H1 (cell line): Measurements from ENCODE around the gene LPXN. TPM values are rescaled to one million over a fixed set of nuclear protein-coding genes. Genes with fewer than 3 reads are reported as not detected.

ENCODE experiments used
- CTCF ChIA-PET: fragments of 300-600 bp; sonication (Branson Sonifier 250); formaldehyde crosslinking; loops from one replicate; lab custom pipeline; 2021; ENCODE audit not compliant: partially characterized antibody; lab: Charles Lee
- POLR2A ChIA-PET: fragments of 300-600 bp; sonication (Branson Sonifier 250); formaldehyde crosslinking; loops from one replicate; lab custom pipeline; 2021; ENCODE audit warnings: inconsistent platforms; ENCODE audit not compliant: partially characterized antibody; lab: Charles Lee
- DNase-seq, 2 experiments: peaks; one replicate each; pipeline versions ENCODE4 v3.0.0 to v3.0.0-alpha.2; 2010 to 2022; ENCODE audit warnings: low spot score in 2 of 2, low read depth in 1 of 2, mixed read lengths in 1 of 2
- FAIRE-seq: peaks from 2 replicates; lab custom pipeline; 2011; peaks lifted over from hg19 to GRCh38; lab: Jason Lieb, UNC
- H2AFZ ChIP-seq: 2 replicates; pipeline ENCODE4 v1.8.1; 2012; ENCODE audit warnings: low read length, inconsistent platforms
- H2AK5ac ChIP-seq: 2 replicates; pipeline ENCODE4 v1.6.1; 2013; ENCODE audit warnings: low read depth, low read length
- H2BK120ac ChIP-seq: replicated peaks from 2 replicates; pipeline ENCODE3; 2013; ENCODE audit warnings: low read depth, low read length, inconsistent platforms
- H2BK12ac ChIP-seq: 2 replicates; pipeline ENCODE4 v1.6.1; 2013; ENCODE audit warnings: low read depth, low read length
- H2BK15ac ChIP-seq: 2 replicates; pipeline ENCODE4 v1.6.1; 2013; ENCODE audit warnings: low read length
- H2BK20ac ChIP-seq: 2 replicates; pipeline ENCODE4 v1.6.1; 2013; ENCODE audit warnings: low read length
- H2BK5ac ChIP-seq: 2 replicates; pipeline ENCODE4 v1.6.1; 2013; ENCODE audit warnings: low read depth, low read length
- H3K14ac ChIP-seq: 2 replicates; pipeline ENCODE4 v1.6.1; 2013; ENCODE audit warnings: inconsistent platforms; ENCODE audit not compliant: insufficient read length
- H3K18ac ChIP-seq: 2 replicates; pipeline ENCODE4 v1.6.1; 2013; ENCODE audit warnings: low read length; ENCODE audit errors: extremely low read depth
- H3K23ac ChIP-seq: 2 replicates; pipeline ENCODE4 v1.6.1; 2013; ENCODE audit warnings: inconsistent platforms; ENCODE audit not compliant: insufficient read length
- H3K23me2 ChIP-seq: 2 replicates; pipeline ENCODE4 v1.6.1; 2013; ENCODE audit warnings: low read depth, low read length
- H3K27ac ChIP-seq: 2 replicates; pipeline ENCODE4 v1.6.1; 2011; ENCODE audit warnings: low read depth, low read length, inconsistent platforms
- H3K27me3 ChIP-seq, 4 experiments: replicated peaks in 1 of 4; 1 replicate in 1 of 4; 2 replicates in 3 of 4; pipeline versions ENCODE4 v1.6.1 to v1.8.1; 2011 to 2013; ENCODE audit warnings: low read length in 3 of 4, mild to moderate bottlenecking in 3 of 4, inconsistent platforms in 2 of 4, mixed read lengths in 2 of 4, moderate library complexity in 1 of 4; ENCODE audit not compliant: control insufficient read depth in 3 of 4, insufficient read depth in 3 of 4; ENCODE audit errors: extremely low read depth in 1 of 4
- H3K36me3 ChIP-seq, 4 experiments: 2 replicates each; pipeline versions ENCODE4 v1.6.1 to v1.8.1; 2011 to 2013; ENCODE audit warnings: mild to moderate bottlenecking in 4 of 4, low read length in 3 of 4, moderate library complexity in 2 of 4, control low read depth in 1 of 4, inconsistent platforms in 1 of 4; ENCODE audit not compliant: insufficient read depth in 4 of 4, control insufficient read depth in 2 of 4
- H3K4ac ChIP-seq: replicated peaks from 2 replicates; pipeline ENCODE3; 2013; ENCODE audit warnings: low read length, low read depth, mixed read lengths, inconsistent platforms; ENCODE audit not compliant: insufficient read length
- H3K4me1 ChIP-seq, 4 experiments: replicated peaks in 1 of 4; 1 replicate in 1 of 4; 2 replicates in 3 of 4; pipeline versions ENCODE4 v1.6.1 to v1.8.1; 2011 to 2013; ENCODE audit warnings: low read length in 3 of 4, inconsistent platforms in 2 of 4, mixed read lengths in 1 of 4; ENCODE audit not compliant: insufficient read depth in 4 of 4, control insufficient read depth in 3 of 4
- H3K4me2 ChIP-seq, 2 experiments: 2 replicates each; pipeline versions ENCODE4 v1.6.1 to v1.8.1; 2011 to 2013; ENCODE audit warnings: low read depth in 2 of 2, low read length in 2 of 2, control low read depth in 1 of 2, inconsistent platforms in 1 of 2, mild to moderate bottlenecking in 1 of 2; ENCODE audit not compliant: insufficient read depth in 1 of 2
- H3K4me3 ChIP-seq, 4 experiments: fragments of 200-600, 300-600 bp in 1 of 4; sonication (generic), shearing (Covaris generic), sonication (Bioruptor Twin) in 1 of 4; 2 replicates each; pipeline versions ENCODE4 v1.5.1 to v1.8.1; 2011 to 2016; ENCODE audit warnings: low read length in 4 of 4, low read depth in 3 of 4, control low read depth in 2 of 4, inconsistent platforms in 2 of 4, mild to moderate bottlenecking in 2 of 4, mixed read lengths in 1 of 4, moderate library complexity in 1 of 4; ENCODE audit not compliant: insufficient read depth in 2 of 4; ENCODE audit errors: extremely low read depth in 1 of 4
- H3K56ac ChIP-seq: replicated peaks from 2 replicates; pipeline ENCODE3; 2013; ENCODE audit warnings: low read depth, mild to moderate bottlenecking, mixed read lengths, low read length, inconsistent platforms; ENCODE audit not compliant: insufficient read length
- H3K79me1 ChIP-seq: 2 replicates; pipeline ENCODE4 v1.6.1; 2013; ENCODE audit warnings: low read depth, low read length, control low read depth
- H3K79me2 ChIP-seq, 2 experiments: 2 replicates each; pipeline versions ENCODE4 v1.6.1 to v1.8.1; 2012 to 2013; ENCODE audit warnings: low read length in 2 of 2, mild to moderate bottlenecking in 2 of 2, inconsistent platforms in 1 of 2; ENCODE audit not compliant: insufficient read depth in 2 of 2, control insufficient read depth in 1 of 2
- H3K9ac ChIP-seq, 4 experiments: replicated peaks in 1 of 4; 1 replicate in 1 of 4; 2 replicates in 3 of 4; pipeline versions ENCODE4 v1.6.1 to v1.8.1; 2011 to 2013; ENCODE audit warnings: low read depth in 3 of 4, low read length in 3 of 4, control low read depth in 2 of 4, mild to moderate bottlenecking in 2 of 4, moderate library complexity in 2 of 4, inconsistent platforms in 1 of 4; ENCODE audit errors: extremely low read depth in 1 of 4
- H3K9me3 ChIP-seq, 2 experiments: 2 replicates each; pipeline versions ENCODE4 v1.6.1 to v1.8.1; 2012 to 2013; ENCODE audit warnings: mild to moderate bottlenecking in 2 of 2, moderate library complexity in 2 of 2, control low read depth in 1 of 2, inconsistent platforms in 1 of 2, low read depth in 1 of 2, low read length in 1 of 2, mixed read lengths in 1 of 2; ENCODE audit not compliant: insufficient read depth in 2 of 2
- H4K20me1 ChIP-seq, 2 experiments: replicated peaks in 1 of 2; 2 replicates each; pipeline versions ENCODE3 to v1.8.1; 2011 to 2013; ENCODE audit warnings: inconsistent platforms in 2 of 2, low read length in 2 of 2, mild to moderate bottlenecking in 1 of 2; ENCODE audit not compliant: insufficient read depth in 2 of 2, control insufficient read depth in 1 of 2
- H4K5ac ChIP-seq: 2 replicates; pipeline ENCODE4 v1.6.1; 2013; ENCODE audit warnings: low read length, low read depth, mixed read lengths, inconsistent platforms; ENCODE audit not compliant: insufficient read length
- H4K8ac ChIP-seq: 2 replicates; pipeline ENCODE4 v1.8.0; 2013; ENCODE audit warnings: mild to moderate bottlenecking, moderate library complexity, low read length, inconsistent platforms; ENCODE audit not compliant: insufficient read depth; ENCODE audit errors: extremely low read depth
- H4K91ac ChIP-seq: replicated peaks from 2 replicates; pipeline ENCODE3; 2013; ENCODE audit warnings: low read length, mixed read lengths, inconsistent platforms; ENCODE audit not compliant: insufficient read length
- CHD1 ChIP-seq: IDR thresholded peaks from 2 replicates; pipeline ENCODE4 v1.6.1; 2012; ENCODE audit warnings: low read depth, low read length, improper control_type of control experiment
- KDM4A ChIP-seq: IDR thresholded peaks from one replicate; pipeline ENCODE4 v1.7.1; 2012; ENCODE audit warnings: low read depth, mild to moderate bottlenecking, moderate library complexity, low read length, inconsistent platforms; ENCODE audit not compliant: severe bottlenecking
- NANOG ChIP-seq: IDR thresholded peaks from 2 replicates; pipeline ENCODE4 v1.6.1; 2011; ENCODE audit warnings: low read length, low read depth, mild to moderate bottlenecking, inconsistent platforms; ENCODE audit not compliant: insufficient read depth, poor library complexity, severe bottlenecking
- RAD21 ChIP-seq, 2 experiments: IDR thresholded peaks in 1 of 2; conservative IDR thresholded peaks in 1 of 2; 2 replicates each; pipeline ENCODE4 v1.6.1; 2011; ENCODE audit warnings: low read depth in 2 of 2, low read length in 2 of 2, improper control_type of control experiment in 1 of 2, inconsistent platforms in 1 of 2, mild to moderate bottlenecking in 1 of 2, moderate library complexity in 1 of 2
- RFX5 ChIP-seq: IDR thresholded peaks from 2 replicates; pipeline ENCODE4 v1.6.1; 2011; ENCODE audit warnings: low read depth, low read length, improper control_type of control experiment, borderline replicate concordance
- SIN3A ChIP-seq, 2 experiments: IDR thresholded peaks in 1 of 2; conservative IDR thresholded peaks in 1 of 2; 2 replicates each; pipeline ENCODE4 v1.6.1; 2011 to 2012; ENCODE audit warnings: low read length in 2 of 2, improper control_type of control experiment in 1 of 2, low read depth in 1 of 2, mild to moderate bottlenecking in 1 of 2
- SP2 ChIP-seq: IDR thresholded peaks from 2 replicates; pipeline ENCODE4 v1.6.1; 2012; ENCODE audit warnings: mild to moderate bottlenecking, low read length, inconsistent platforms
- TAF7 ChIP-seq: optimal IDR thresholded peaks from 2 replicates; pipeline ENCODE3; 2011; ENCODE audit warnings: low read depth, mild to moderate bottlenecking, inconsistent platforms, low read length, moderate library complexity, borderline replicate concordance
- TBP ChIP-seq: IDR thresholded peaks from 2 replicates; pipeline ENCODE4 v1.6.1; 2011; ENCODE audit warnings: low read depth, low read length, improper control_type of control experiment
- TCF12 ChIP-seq: IDR thresholded peaks from 2 replicates; pipeline ENCODE4 v1.6.1; 2011; ENCODE audit warnings: low read depth, mild to moderate bottlenecking, low read length
- TEAD4 ChIP-seq: IDR thresholded peaks from 2 replicates; pipeline ENCODE4 v1.6.1; 2012; ENCODE audit warnings: low read depth, low read length, inconsistent platforms, mixed read lengths
- YY1 ChIP-seq: IDR thresholded peaks from 2 replicates; pipeline ENCODE4 v1.6.1; 2011; ENCODE audit warnings: low read depth, mild to moderate bottlenecking, low read length
- WGBS, 2 experiments: shearing (Covaris generic) in 1 of 2; methylation state at CpG; one replicate each; pipeline versions ENCODE4 v1.1.6 to v1.1.7; 2013 to 2015; ENCODE audit warnings: low lambda C conversion rate in 2 of 2, mixed read lengths in 2 of 2, inconsistent platforms in 1 of 2, low coverage in 1 of 2, missing lambda C conversion rate in 1 of 2; ENCODE audit not compliant: insufficient replicate concordance in 2 of 2, insufficient coverage in 1 of 2, insufficient read length in 1 of 2; ENCODE audit errors: extremely low coverage in 1 of 2, missing lambda C conversion rate in 1 of 2; 5-methylcytosine and 5-hydroxymethylcytosine counted together
- polyA plus RNA-seq, 7 experiments: library from polyadenylated mRNA; depleted of rRNA in 3 of 7; stranded (reverse) in 5 of 7; unstranded in 2 of 7; fragments of >200 nt in 5 of 7; fragments of 200-250 nt in 2 of 7; gene quantifications; 1 replicate in 5 of 7; 2 replicates in 1 of 7; 4 replicates in 1 of 7; pipeline versions ENCODE4 v1.2.1 to v1.2.3, GENCODE V29; 2011 to 2013; ENCODE audit warnings: missing spikeins in 2 of 7, mixed read lengths in 2 of 7
- total RNA-seq: library from RNA; stranded (reverse); fragmentation: NEBNext Ultra II Directional; extraction: Animal tissue kit (Norgen Biotek cat#: 25700); gene quantifications from 2 replicates; pipeline ENCODE4 v1.2.1, GENCODE V29; 2021
- TF ChIP-seq, protein P1 (sequence below): IDR thresholded peaks from 2 replicates; pipeline ENCODE4 v1.6.1; 2011; ENCODE audit warnings: low read length, improper control_type of control experiment

LPXN gene
- total and polyA plus RNA-seq, 2 of the 8 experiments (the other 6 are each of a cell fraction or from before 2014, with no cell fraction given): 1.4 to 2.7 TPM

- Histone ChIP-seq H4K8ac (no peak overlapping the region), H3K4me2 (no peak overlapping the region), H3K27me3 (no peaks in the 10 kb centered on the region), H3K18ac (no peak overlapping the region), H2BK5ac (no peak overlapping the region), H3K4me3 (no peak overlapping the region), H2AFZ (no peak overlapping the region), H3K23me2 (no peaks in the 10 kb centered on the region), H3K79me1 (no peaks in the 10 kb centered on the region), H3K9ac (no peak overlapping the region), H2BK120ac (no peak overlapping the region), H2AK5ac (no peak overlapping the region), H3K36me3 (peaks cover 0 to 21% (median 0%) of the 10 kb centered on the region in 4 experiments; a peak in 2 of 8 replicates), H4K20me1 (peaks cover 5 to 6% of the 10 kb centered on the region in 2 experiments), H4K91ac (no peak overlapping the region), H2BK20ac (no peak overlapping the region), H4K5ac (no peak overlapping the region), H3K27ac (no peak overlapping the region), H3K79me2 (peaks cover 3 to 100% of the 10 kb centered on the region in 2 experiments; a peak in 3 of 4 replicates), H3K14ac (no peak overlapping the region), H3K4ac (no peak overlapping the region), H3K4me1 (no peaks in the 10 kb centered on the region; a peak in 1 of 7 replicates), H2BK15ac (no peak overlapping the region), H2BK12ac (no peak overlapping the region), H3K23ac (no peak overlapping the region), H3K9me3 (no peaks in the 10 kb centered on the region), H3K56ac (no peak overlapping the region)
- WGBS, 2 experiments: 92% methylated on average over 2 of the region's 2 CpGs; no CpG with 5 or more reads in 1 of the 2 experiments
- DNase-seq: no peak
- ChIA-PET POLR2A (interaction anchor here (1.2 to 1.3 kb wide), 2 partner anchors 9 to 15 kb away, joined by 3 to 5 read pairs; no protein-coding TSS in a partner anchor), CTCF (interaction anchor here (1.5 kb wide), 1 partner anchor 42 kb away, joined by 5 read pairs; no protein-coding TSS in a partner anchor)
- TF ChIP-seq TEAD4: no peak
- TF ChIP-seq SP2: no peak
- TF ChIP-seq RAD21 (IDR thresholded peaks at IDR 0.05 in 1 of 2, conservative IDR thresholded peaks at IDR 0.05 in 1 of 2; ENCODE audit: low read depth in 2 of 2, low read length in 2 of 2): no peak
- no peak for TF ChIP-seq TAF7
- TF ChIP-seq TCF12: no peak
- no peak for TF ChIP-seq RFX5
- TF ChIP-seq SIN3A (conservative IDR thresholded peaks at IDR 0.05 in 1 of 2, IDR thresholded peaks at IDR 0.05 in 1 of 2; ENCODE audit: low read depth in 1 of 2, low read length in 2 of 2): no peak
- no peak for TF ChIP-seq TBP
- no peak for TF ChIP-seq CHD1
- no peak for TF ChIP-seq YY1
- TF ChIP-seq, protein P1, sequence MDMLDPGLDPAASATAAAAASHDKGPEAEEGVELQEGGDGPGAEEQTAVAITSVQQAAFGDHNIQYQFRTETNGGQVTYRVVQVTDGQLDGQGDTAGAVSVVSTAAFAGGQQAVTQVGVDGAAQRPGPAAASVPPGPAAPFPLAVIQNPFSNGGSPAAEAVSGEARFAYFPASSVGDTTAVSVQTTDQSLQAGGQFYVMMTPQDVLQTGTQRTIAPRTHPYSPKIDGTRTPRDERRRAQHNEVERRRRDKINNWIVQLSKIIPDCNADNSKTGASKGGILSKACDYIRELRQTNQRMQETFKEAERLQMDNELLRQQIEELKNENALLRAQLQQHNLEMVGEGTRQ: no peak
- TF ChIP-seq KDM4A: no peak
- no peak for TF ChIP-seq NANOG
- FAIRE-seq: no peak
These were observed 11.3 kb upstream of the LPXN start for GRCh38 chr11:58586998-58587397.
